GM12878 (cell line): ENCODE measurements around the gene CENPX. TPM values are rescaled to one million over a fixed set of nuclear protein-coding genes. Genes with fewer than 3 reads are reported as not detected.

Experiments
- ATAC-seq: fragments of 200-7000 bp; cut with Tn5 transposase; 3 replicates; pipeline ENCODE4 v1.9.1; 2020; ENCODE audit warnings: mild to moderate bottlenecking, moderate library complexity
- BruUV-seq: library from RNA; stranded (reverse); fragments of 400-500 nt; replicated peaks from 2 replicates; lab custom pipeline; 2021; lab: Mats Ljungman, UMichigan
- CTCF ChIA-PET: fragments of 300-600 bp; sonication (Branson Sonifier 250); formaldehyde crosslinking; extraction: SDS; loops from one replicate; lab custom pipeline; 2021; ENCODE audit warnings: inconsistent platforms; lab: Yijun Ruan, JAX
- POLR2A ChIA-PET: fragments of 350-600 bp; formaldehyde crosslinking; extraction: SDS; loops from one replicate; lab custom pipeline; 2021; ENCODE audit warnings: inconsistent platforms; lab: Charles Lee
- RAD21 ChIA-PET: fragments of 300-600 bp; sonication (Branson Sonifier 250); formaldehyde crosslinking; loops from one replicate; lab custom pipeline; 2023; ENCODE audit warnings: antibody characterized with exemption; ENCODE audit not compliant: unreplicated experiment; lab: Charles Lee
- SMC1A ChIA-PET: fragments of 300-600 bp; sonication (Branson Sonifier 250); formaldehyde crosslinking; loops from one replicate; lab custom pipeline; 2023; ENCODE audit not compliant: unreplicated experiment, uncharacterized antibody; lab: Charles Lee
- DNase-seq: peaks from one replicate; pipeline ENCODE4 v3.0.0-alpha.2; 2011; ENCODE audit warnings: low read depth, low spot score
- FAIRE-seq: peaks from 3 replicates; lab custom pipeline; 2011; peaks lifted over from hg19 to GRCh38; lab: Jason Lieb, UNC
- H2AFZ ChIP-seq: 2 replicates; pipeline ENCODE4 v1.6.0; 2011; ENCODE audit warnings: low read depth, low read length, control low read depth; ENCODE audit not compliant: control insufficient read depth
- H3K27ac ChIP-seq: 2 replicates; pipeline ENCODE4 v1.5.1; 2011; ENCODE audit warnings: control low read depth; ENCODE audit not compliant: control insufficient read depth, insufficient read depth
- H3K27me3 ChIP-seq, 2 experiments: replicated peaks in 1 of 2; 2 replicates each; pipeline versions ENCODE4 v1.6.0 to v1.6.1; 2011; ENCODE audit warnings: low read length in 1 of 2; ENCODE audit not compliant: control insufficient read depth in 2 of 2, insufficient read depth in 2 of 2
- H3K36me3 ChIP-seq, 2 experiments: 2 replicates each; pipeline ENCODE4 v1.5.1; 2011; ENCODE audit warnings: low read length in 1 of 2; ENCODE audit not compliant: control insufficient read depth in 2 of 2, insufficient read depth in 2 of 2
- H3K4me1 ChIP-seq: 2 replicates; pipeline ENCODE4 v1.6.1; 2011; ENCODE audit warnings: mild to moderate bottlenecking, low read length, moderate library complexity, mixed read lengths; ENCODE audit not compliant: control insufficient read depth, insufficient read depth
- H3K4me2 ChIP-seq: 2 replicates; pipeline ENCODE4 v1.6.0; 2011; ENCODE audit warnings: control low read depth; ENCODE audit not compliant: control insufficient read depth, insufficient read depth
- H3K4me3 ChIP-seq: fragments of 200-600 bp; sonication (generic); 2 replicates; pipeline ENCODE4 v1.5.1; 2016
- H3K79me2 ChIP-seq: 2 replicates; pipeline ENCODE4 v1.6.0; 2011; ENCODE audit warnings: low read length; ENCODE audit not compliant: control insufficient read depth, insufficient read depth
- H3K9ac ChIP-seq: 2 replicates; pipeline ENCODE4 v1.8.0; 2011; ENCODE audit warnings: low read length, control low read depth, mixed read lengths; ENCODE audit not compliant: control insufficient read depth, insufficient read depth
- H3K9me3 ChIP-seq: replicated peaks from 3 replicates; pipeline ENCODE4 v1.5.1; 2011; ENCODE audit warnings: mild to moderate bottlenecking, low read length; ENCODE audit not compliant: control insufficient read depth, insufficient read depth
- H4K20me1 ChIP-seq: 2 replicates; pipeline ENCODE4 v1.6.0; 2011; ENCODE audit not compliant: control insufficient read depth, insufficient read depth
- ASH2L ChIP-seq: fragments of 300-600, 200-600 bp; sonication (generic); IDR thresholded peaks from 2 replicates; pipeline ENCODE4 v1.6.1; 2017; ENCODE audit warnings: low read depth, mild to moderate bottlenecking, borderline replicate concordance
- BHLHE40 ChIP-seq, 2 experiments: fragments of 450-650 bp in 1 of 2; IDR thresholded peaks; 2 replicates each; pipeline ENCODE4 v1.6.1; 2011 to 2017; ENCODE audit warnings: low read depth in 2 of 2, borderline replicate concordance in 1 of 2, improper control_type of control experiment in 1 of 2, low read length in 1 of 2, mild to moderate bottlenecking in 1 of 2
- EED ChIP-seq: sonication (generic); IDR thresholded peaks from 2 replicates; pipeline ENCODE4 v1.6.1; 2016; ENCODE audit warnings: antibody characterized with exemption, low read depth
- HDAC2 ChIP-seq: fragments of 200-600 bp; sonication (generic); IDR thresholded peaks from 2 replicates; pipeline ENCODE4 v1.6.1; 2017
- HDGF ChIP-seq: fragments of 450-650 bp; IDR thresholded peaks from 2 replicates; pipeline ENCODE4 v1.6.1; 2016; ENCODE audit warnings: antibody characterized with exemption
- IKZF2 ChIP-seq, 2 experiments: fragments of 450-650 bp; IDR thresholded peaks; 2 replicates each; pipeline ENCODE4 v1.6.1; 2017; ENCODE audit warnings: mild to moderate bottlenecking in 2 of 2, moderate library complexity in 2 of 2
- IRF4 ChIP-seq: IDR thresholded peaks from 2 replicates; pipeline ENCODE4 v1.6.1; 2011; ENCODE audit warnings: low read depth, low read length
- NKRF ChIP-seq: fragments of 450-650 bp; conservative IDR thresholded peaks from 2 replicates; pipeline ENCODE4 v1.6.1; 2017; ENCODE audit warnings: mild to moderate bottlenecking, moderate library complexity
- NR2C2 ChIP-seq: IDR thresholded peaks from 2 replicates; pipeline ENCODE4 v1.6.1; 2011; ENCODE audit warnings: borderline replicate concordance, low read depth; ENCODE audit not compliant: control insufficient read depth, insufficient read length
- POLR2A ChIP-seq: IDR thresholded peaks from 2 replicates; pipeline ENCODE4 v1.6.1; 2011; ENCODE audit warnings: low read depth, mild to moderate bottlenecking, low read length
- POU2F2 ChIP-seq: IDR thresholded peaks from 3 replicates; pipeline ENCODE4 v1.6.1; 2011; ENCODE audit warnings: low read depth, mild to moderate bottlenecking, low read length, borderline replicate concordance
- RUNX3 ChIP-seq: IDR thresholded peaks from 2 replicates; pipeline ENCODE4 v1.6.1; 2012; ENCODE audit warnings: low read length, inconsistent platforms
- ZBTB33 ChIP-seq: fragments of 450-650 bp; IDR thresholded peaks from 2 replicates; pipeline ENCODE4 v1.6.1; 2017; ENCODE audit warnings: mild to moderate bottlenecking
- WGBS: methylation state at CpG from one replicate; pipeline ENCODE4 v1.1.6; 2016; ENCODE audit warnings: low lambda C conversion rate; ENCODE audit not compliant: insufficient replicate concordance, insufficient coverage; ENCODE audit errors: missing lambda C conversion rate; 5-methylcytosine and 5-hydroxymethylcytosine counted together
- in situ Hi-C: fragments of 300-500 bp; cut with MboI; formaldehyde crosslinking; loops from 9 replicates; pipeline ENCODE4 v1.14.3; 2018; ENCODE audit warnings: mixed read lengths
- intact Hi-C: fragments of 100-400 bp; cut with micrococcal nuclease; formaldehyde crosslinking; loops from one replicate; pipeline ENCODE4 v1.14.2; 2022; ENCODE audit not compliant: unreplicated experiment
- polyA plus RNA-seq, 11 experiments: library from polyadenylated mRNA; depleted of rRNA in 4 of 11; unstranded in 6 of 11; stranded (reverse) in 5 of 11; fragments of >200 nt; fragmentation: Nextera tagmentation in 4 of 11; fragmentation: Illumina TruSeq in 1 of 11; extraction: Ambion mirVana in 4 of 11; extraction: Trizol in 1 of 11; gene quantifications; 1 replicate in 1 of 11; 2 replicates in 10 of 11; pipeline versions ENCODE4 v1.2.1 to v1.2.3, GENCODE V29; 2011 to 2016; ENCODE audit warnings: inconsistent platforms in 2 of 11, missing spikeins in 2 of 11, low read depth in 1 of 11
- total RNA-seq, 4 experiments: library from RNA; depleted of rRNA in 3 of 4; stranded (reverse); fragments of >200 nt in 3 of 4; fragmentation: Illumina TruSeq in 1 of 4; extraction: Trizol in 1 of 4; gene quantifications; 2 replicates each; pipeline versions ENCODE4 v1.2.1 to v1.2.3, GENCODE V29; 2013 to 2021
- TF ChIP-seq, protein P1 (sequence below): fragments of 450-650 bp; formaldehyde crosslinking; IDR thresholded peaks from 2 replicates; pipeline ENCODE4 v1.5.0; 2022; ENCODE audit warnings: mild to moderate bottlenecking, missing genetic modification characterization

Gene CENPX
- total and polyA plus RNA-seq, 10 of the 15 experiments (the other 5 are each of a cell fraction or from before 2014, with no cell fraction given): 11.7 to 182 (median 71.9) TPM

DNA sequence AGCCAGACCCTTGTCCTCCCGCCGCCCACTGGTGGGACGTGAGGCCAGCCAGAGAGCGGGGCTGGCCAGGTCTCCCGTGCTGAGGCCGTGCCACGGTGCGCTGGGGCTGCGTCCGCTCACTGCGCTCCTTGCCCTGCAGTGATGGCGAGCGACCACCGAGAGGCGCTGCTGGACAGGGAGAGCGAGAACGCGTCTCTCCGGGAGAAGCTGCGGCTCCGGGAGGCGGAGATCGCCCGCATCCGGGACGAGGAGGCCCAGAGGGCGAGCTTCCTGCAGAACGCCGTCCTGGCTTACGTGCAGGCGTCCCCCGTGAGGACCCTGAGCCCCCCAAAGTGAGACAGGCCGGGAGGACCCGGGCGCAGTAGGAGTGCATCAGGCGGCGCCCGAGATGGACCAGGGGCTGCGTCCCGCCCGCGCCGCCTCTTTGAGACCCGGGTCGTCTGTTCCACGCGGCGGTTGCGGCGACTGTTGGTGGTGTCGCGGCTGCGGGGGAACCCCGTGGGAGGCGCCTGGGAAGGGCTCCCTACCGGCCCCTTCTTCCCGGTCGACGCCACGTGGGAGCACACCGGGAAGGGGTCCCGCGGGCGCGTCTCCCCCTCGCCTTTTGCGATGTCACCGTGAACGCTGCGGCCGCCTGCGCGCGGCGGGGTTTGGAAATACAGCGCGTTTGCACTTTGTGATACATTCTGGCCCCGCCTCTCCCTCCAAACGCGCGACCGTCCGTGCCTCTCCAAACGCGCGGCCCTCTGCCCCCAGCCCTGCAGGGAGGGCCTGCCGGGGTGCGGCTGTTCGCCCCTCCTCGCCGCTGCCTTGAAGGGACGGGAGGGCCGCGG, 8.0 kb upstream of the CENPX start:
- Histone ChIP-seq H3K27me3 (no peaks in the 10 kb centered on the region), H3K36me3 (no peaks in the 10 kb centered on the region; a peak in 2 of 4 replicates), H4K20me1 (no peaks in the 10 kb centered on the region), H3K27ac (no peak overlapping the region), H2AFZ (peak overlapping the region; percentile 73), H3K9me3 (no peaks in the 10 kb centered on the region), H3K4me3 (peak overlapping the region; percentile 65; the same call in 1 of the 2 replicates), H3K4me1 (no peaks in the 10 kb centered on the region; the same call in 1 of the 2 replicates), H3K9ac (peak overlapping the region; percentile 20; the same call in 1 of the 2 replicates), H3K79me2 (no peaks in the 10 kb centered on the region), H3K4me2 (peak overlapping the region; percentile 94)
- POLR2A ChIA-PET: interaction anchor here (1.1 to 1.3 kb wide), 2 partner anchors 19 to 71 kb away, joined by 3 read pairs; no protein-coding TSS in a partner anchor
- SMC1A ChIA-PET: interaction anchor here (0.7 to 2.5 kb wide), 6 partner anchors 75 to 388 kb away, joined by 3 to 13 read pairs (median 4); no protein-coding TSS in a partner anchor
- RAD21 ChIA-PET: interaction anchor here (0.6 to 1.6 kb wide), 9 partner anchors 10 to 320 kb away, joined by 3 to 5 read pairs (median 4); no protein-coding TSS in a partner anchor
- intact Hi-C loops: no loop called here
- in situ Hi-C loops: no loop called here
- FAIRE-seq (peak; percentile 86), ATAC-seq (peak; percentile 86), DNase-seq (no peak)
- BruUV-seq: no TSS peak
- CTCF ChIA-PET: interaction anchor here (0.6 to 2.3 kb wide), 23 partner anchors 9 to 826 kb away, joined by 3 to 19 read pairs (median 3); no protein-coding TSS in a partner anchor
- 3% methylated on average over 88 of the region's 94 CpGs for WGBS
- TF ChIP-seq POLR2A (no peak), IKZF2 (IDR thresholded peaks at IDR 0.05) (peak; percentile 47 to 57; a peak in 3 of 4 replicates), BHLHE40 (IDR thresholded peaks at IDR 0.05; ENCODE audit: borderline replicate concordance in 1 of 2, low read depth in 2 of 2, low read length in 1 of 2) (peak; percentile 53 to 54; a peak in 2 of 4 replicates), HDGF (no peak), ASH2L (no peak), RUNX3 (peak; percentile 33), NR2C2 (no peak), IRF4 (no peak), POU2F2 (0 out of 3 replicates have a peak, but pooled peaks have one; percentile 12), ZBTB33 (peak; percentile 91), EED (peak; percentile 50), NKRF (0 out of 2 replicates have a peak, but pooled peaks have one; percentile 17), HDAC2 (0 out of 2 replicates have a peak, but pooled peaks have one; percentile 76)
- TF ChIP-seq, protein P1, sequence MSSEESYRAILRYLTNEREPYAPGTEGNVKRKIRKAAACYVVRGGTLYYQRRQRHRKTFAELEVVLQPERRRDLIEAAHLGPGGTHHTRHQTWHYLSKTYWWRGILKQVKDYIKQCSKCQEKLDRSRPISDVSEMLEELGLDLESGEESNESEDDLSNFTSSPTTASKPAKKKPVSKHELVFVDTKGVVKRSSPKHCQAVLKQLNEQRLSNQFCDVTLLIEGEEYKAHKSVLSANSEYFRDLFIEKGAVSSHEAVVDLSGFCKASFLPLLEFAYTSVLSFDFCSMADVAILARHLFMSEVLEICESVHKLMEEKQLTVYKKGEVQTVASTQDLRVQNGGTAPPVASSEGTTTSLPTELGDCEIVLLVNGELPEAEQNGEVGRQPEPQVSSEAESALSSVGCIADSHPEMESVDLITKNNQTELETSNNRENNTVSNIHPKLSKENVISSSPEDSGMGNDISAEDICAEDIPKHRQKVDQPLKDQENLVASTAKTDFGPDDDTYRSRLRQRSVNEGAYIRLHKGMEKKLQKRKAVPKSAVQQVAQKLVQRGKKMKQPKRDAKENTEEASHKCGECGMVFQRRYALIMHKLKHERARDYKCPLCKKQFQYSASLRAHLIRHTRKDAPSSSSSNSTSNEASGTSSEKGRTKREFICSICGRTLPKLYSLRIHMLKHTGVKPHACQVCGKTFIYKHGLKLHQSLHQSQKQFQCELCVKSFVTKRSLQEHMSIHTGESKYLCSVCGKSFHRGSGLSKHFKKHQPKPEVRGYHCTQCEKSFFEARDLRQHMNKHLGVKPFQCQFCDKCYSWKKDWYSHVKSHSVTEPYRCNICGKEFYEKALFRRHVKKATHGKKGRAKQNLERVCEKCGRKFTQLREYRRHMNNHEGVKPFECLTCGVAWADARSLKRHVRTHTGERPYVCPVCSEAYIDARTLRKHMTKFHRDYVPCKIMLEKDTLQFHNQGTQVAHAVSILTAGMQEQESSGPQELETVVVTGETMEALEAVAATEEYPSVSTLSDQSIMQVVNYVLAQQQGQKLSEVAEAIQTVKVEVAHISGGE (CRISPR knock-in tag): no peak
